ENCODE measurements around the gene KRT4. TPM values are rescaled to one million over a fixed set of nuclear protein-coding genes. Genes with fewer than 3 reads are reported as not detected.

Gene KRT4
- total RNA-seq: not detected in 2 replicates

GRCh38 chr12:52813885-52814709 is at the start of gene KRT4:
Gene KRT4 (minus strand): TSS chr12:52814116. CDS start chr12:52814058, 58 bp downstream.

GRCh38 chr12:52848661-52849255 is 34.8 kb upstream of the KRT4 start, which contains the start of gene KRT78:
Gene KRT78 (minus strand): TSS chr12:52848994. CDS start chr12:52848930, 64 bp downstream.

DNA sequence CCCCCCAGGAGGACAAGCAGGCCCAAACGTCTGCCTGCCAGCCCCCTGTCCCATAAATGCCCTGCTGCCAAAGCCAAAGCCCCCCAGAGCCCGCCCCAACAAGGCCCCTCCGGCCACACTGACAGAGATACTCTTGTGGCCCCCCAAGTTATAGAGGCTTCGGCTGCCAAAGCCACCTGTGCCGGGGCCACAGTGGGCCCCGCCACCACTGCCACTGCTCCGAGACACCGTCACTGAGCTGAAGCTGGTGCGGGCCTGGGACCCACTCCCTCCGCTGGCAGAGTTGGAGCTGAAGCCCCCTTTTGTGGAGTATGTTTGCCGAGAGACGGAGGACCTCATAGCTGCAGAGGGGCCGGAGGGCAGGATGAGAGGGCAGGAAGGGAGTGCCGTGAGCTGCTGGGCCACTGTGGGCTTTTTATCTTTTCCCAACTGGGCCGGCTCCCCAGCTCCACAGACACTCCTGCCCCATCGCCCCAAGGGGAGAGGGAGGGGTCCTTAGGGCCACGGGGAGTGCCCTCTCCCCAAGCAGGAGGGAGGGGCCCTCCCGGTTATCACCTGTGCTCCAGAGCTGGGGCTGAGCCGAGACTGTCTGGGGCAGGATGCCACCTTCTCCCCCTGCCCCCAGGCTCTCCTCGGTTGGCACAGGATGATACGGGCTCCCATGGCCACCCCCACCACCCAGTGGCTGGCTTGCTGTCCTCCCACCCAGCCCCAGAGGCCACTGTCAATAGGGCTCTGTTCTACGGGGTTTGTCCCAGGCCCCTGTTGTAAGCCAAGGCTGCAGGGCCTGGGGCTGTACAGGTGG is 20.2 kb upstream of the KRT4 start, which contains the start of gene KRT79:
Gene KRT79 (minus strand): TSS at position 390 of the 805 bp plus-strand sequence. CDS start 51 bp downstream, at position 339.

GRCh38 chr12:52795694-52796428 is 18.1 kb downstream of the KRT4 start, which contains the start of gene KRT3:
Gene KRT3 (minus strand): TSS chr12:52796117. CDS start chr12:52796042, 75 bp downstream.

GRCh38 chr12:52776913-52777395 is 37.0 kb downstream of the KRT4 start, which contains the start of gene KRT76:
Gene KRT76 (minus strand): TSS chr12:52777345. CDS start chr12:52777291, 54 bp downstream.

Other genes with a start within 250 kb of the KRT4 start
- gene KRT74, start 240.3 kb downstream of the KRT4 start, total RNA-seq: not detected in 2 replicates
- gene KRT72, start 212.7 kb downstream of the KRT4 start, total RNA-seq: not detected in 2 replicates
- not detected in 2 replicates for gene KRT73, start 195.6 kb downstream of the KRT4 start, total RNA-seq
- not detected in 2 replicates for gene KRT2, start 161.9 kb downstream of the KRT4 start, total RNA-seq
- gene KRT1, start 133.7 kb downstream of the KRT4 start, total RNA-seq: not detected in 2 replicates
- not detected in 2 replicates for gene KRT77, start 110.6 kb downstream of the KRT4 start, total RNA-seq
- gene KRT76, start 36.8 kb downstream of the KRT4 start, total RNA-seq: not detected in 2 replicates
- not detected in 2 replicates for gene KRT3, start 18.0 kb downstream of the KRT4 start, total RNA-seq
- gene KRT79, start 20.2 kb upstream of the KRT4 start, total RNA-seq: not detected in 2 replicates
- not detected in 2 replicates for gene KRT78, start 34.9 kb upstream of the KRT4 start, total RNA-seq
- gene KRT8, start 91.0 kb upstream of the KRT4 start, total RNA-seq: 551 and 563 TPM in 2 replicates
- gene KRT18, start 135.0 kb upstream of the KRT4 start, total RNA-seq: 1,160 and 1,174 TPM in 2 replicates
- 422 and 508 TPM in 2 replicates for gene EIF4B, start 192.3 kb upstream of the KRT4 start, total RNA-seq
- 80.5 and 88.8 TPM in 2 replicates for gene TNS2, start 235.9 kb upstream of the KRT4 start, total RNA-seq

Data from myometrial cell (primary cell).